B cell (primary cell): ENCODE data around the gene LSM6. TPM values are rescaled to one million over a fixed set of nuclear protein-coding genes. Genes with fewer than 3 reads are reported as not detected.

Experiments used
- ATAC-seq: fragments of 200-7000 bp; cut with Tn5 transposase; one replicate; pipeline ENCODE4 v1.10.0; 2021; ENCODE audit warnings: low read depth, mild to moderate bottlenecking, moderate number of reproducible peaks, moderate library complexity
- CTCF ChIA-PET: fragments of 350-600 bp; sonication (Branson Sonifier 250); formaldehyde crosslinking; loops from one replicate; lab custom pipeline; 2021; ENCODE audit warnings: antibody characterized with exemption, inconsistent platforms; lab: Charles Lee
- POLR2A ChIA-PET: fragments of 350-600 bp; sonication (Branson Sonifier 250); formaldehyde crosslinking; loops from one replicate; lab custom pipeline; 2021; ENCODE audit warnings: antibody characterized with exemption; lab: Charles Lee
- DNase-seq: peaks from one replicate; pipeline ENCODE4 v3.0.0; 2013
- H2AFZ ChIP-seq: 2 replicates; pipeline ENCODE4 v1.6.1; 2012; ENCODE audit warnings: mild to moderate bottlenecking, low read depth, low read length; ENCODE audit not compliant: insufficient read depth, poor library complexity, severe bottlenecking
- H3K27ac ChIP-seq, 2 donors: 1 replicate in 1 of 2; 2 replicates in 1 of 2; pipeline ENCODE4 v1.5.1; 2012 to 2013; ENCODE audit warnings: low read length in 2 of 2, mild to moderate bottlenecking in 2 of 2, moderate library complexity in 1 of 2
- H3K27me3 ChIP-seq, 4 experiments: fragments of 200-600 bp in 1 of 4; sonication (generic) in 1 of 4; replicated peaks in 1 of 4; 1 replicate in 2 of 4; 2 replicates in 2 of 4; pipeline versions ENCODE4 v1.6.1 to v1.7.0; 2013 to 2016; ENCODE audit warnings: low read length in 3 of 4, mild to moderate bottlenecking in 2 of 4, mixed read lengths in 1 of 4, moderate library complexity in 1 of 4; ENCODE audit not compliant: insufficient read depth in 4 of 4, control insufficient read depth in 3 of 4; ENCODE audit errors: control extremely low read depth in 1 of 4
- H3K36me3 ChIP-seq, 2 experiments: replicated peaks in 1 of 2; 1 replicate in 1 of 2; 2 replicates in 1 of 2; pipeline versions ENCODE4 v1.6.1 to v1.7.1; 2013; ENCODE audit warnings: low read length in 1 of 2; ENCODE audit not compliant: insufficient read depth in 2 of 2, control insufficient read depth in 1 of 2; ENCODE audit errors: control extremely low read depth in 1 of 2, extremely low read depth in 1 of 2
- H3K4me1 ChIP-seq, 2 donors: fragments of 200-600 bp in 1 of 2; sonication (generic) in 1 of 2; 1 replicate in 1 of 2; 2 replicates in 1 of 2; pipeline versions ENCODE4 v1.5.1 to v1.6.1; 2013 to 2017; ENCODE audit warnings: low read length in 2 of 2; ENCODE audit not compliant: control insufficient read depth in 2 of 2, insufficient read depth in 2 of 2
- H3K4me2 ChIP-seq: replicated peaks from 2 replicates; pipeline ENCODE3; 2012; ENCODE audit warnings: mild to moderate bottlenecking, low read depth, low read length; ENCODE audit not compliant: poor library complexity, severe bottlenecking
- H3K4me3 ChIP-seq, 5 experiments: fragments of 200-600 bp in 1 of 5; sonication (generic) in 1 of 5; 1 replicate in 3 of 5; 2 replicates in 2 of 5; pipeline versions ENCODE4 v1.5.1 to v1.7.0; 2011 to 2016; ENCODE audit warnings: low read length in 4 of 5, mild to moderate bottlenecking in 4 of 5, low read depth in 2 of 5, control low read depth in 1 of 5, moderate library complexity in 1 of 5; ENCODE audit not compliant: insufficient read depth in 1 of 5; ENCODE audit errors: control extremely low read depth in 1 of 5, extremely low read depth in 1 of 5
- H3K79me2 ChIP-seq: fragments of 200-600 bp; sonication (generic); one replicate; pipeline ENCODE4 v1.6.0; 2016; ENCODE audit warnings: low read length; ENCODE audit not compliant: control insufficient read depth, insufficient read depth
- H3K9ac ChIP-seq: fragments of 200-600 bp; sonication (generic); 2 replicates; pipeline ENCODE4 v1.6.1; 2017; ENCODE audit warnings: mild to moderate bottlenecking, low read length, moderate library complexity
- H3K9me3 ChIP-seq, 3 donors: one replicate each; pipeline versions ENCODE4 v1.6.1 to v1.7.1; 2013; ENCODE audit warnings: low read length in 2 of 3; ENCODE audit not compliant: control insufficient read depth in 2 of 3, insufficient read depth in 1 of 3; ENCODE audit errors: control extremely low read depth in 1 of 3
- H4K20me1 ChIP-seq: 2 replicates; pipeline ENCODE4 v1.6.0; 2012; ENCODE audit warnings: mild to moderate bottlenecking, low read length; ENCODE audit not compliant: insufficient read depth, control insufficient read depth, poor library complexity, severe bottlenecking
- H3K27ac Mint-ChIP-seq: one replicate; pipeline ENCODE4 v1.8.0; 2021; ENCODE audit warnings: mixed read lengths
- H3K27me3 Mint-ChIP-seq: one replicate; pipeline ENCODE4 v1.8.0; 2021; ENCODE audit warnings: mixed read lengths
- H3K4me1 Mint-ChIP-seq: one replicate; pipeline ENCODE4 v1.8.0; 2021; ENCODE audit warnings: mixed read lengths
- H3K4me3 Mint-ChIP-seq: one replicate; pipeline ENCODE4 v1.8.0; 2021; ENCODE audit warnings: mixed read lengths
- H3K9me3 Mint-ChIP-seq: one replicate; pipeline ENCODE4 v1.8.0; 2022; ENCODE audit warnings: mixed read lengths; ENCODE audit not compliant: insufficient read depth
- EZH2 ChIP-seq: IDR thresholded peaks from 2 replicates; pipeline ENCODE4 v1.6.1; 2012; ENCODE audit warnings: borderline replicate concordance, low read depth, mild to moderate bottlenecking, moderate library complexity, low read length; ENCODE audit not compliant: insufficient read depth, poor library complexity, severe bottlenecking
- WGBS: methylation state at CpG from one replicate; pipeline ENCODE4 v1.1.5; 2013; ENCODE audit warnings: missing lambda C conversion rate; ENCODE audit not compliant: insufficient coverage; 5-methylcytosine and 5-hydroxymethylcytosine counted together
- intact Hi-C: fragments of 100-400 bp; cut with micrococcal nuclease; formaldehyde crosslinking; loops from one replicate; pipeline ENCODE4 v1.10.0; 2022
- polyA plus RNA-seq: library from polyadenylated mRNA; depleted of rRNA; stranded (reverse); fragments of >200 nt; gene quantifications from 2 replicates; pipeline ENCODE4 v1.2.3, GENCODE V29; 2012
- total RNA-seq, 2 donors: library from RNA; stranded (reverse); fragments of 120-200 nt in 1 of 2; gene quantifications; 1 replicate in 1 of 2; 2 replicates in 1 of 2; pipeline versions ENCODE4 v1.2.3 to v1.2.4, GENCODE V29; 2013 to 2022
- TF ChIP-seq, protein P1 (sequence below): fragments of 200-600 bp; IDR thresholded peaks from one replicate; pipeline ENCODE4 v1.8.0; 2022; ENCODE audit warnings: antibody characterized with exemption, mild to moderate bottlenecking

The LSM6 gene
- total and polyA plus RNA-seq, 2 donors (not counting 1 experiment from before 2014, with no cell fraction given): 13.3 to 42.7 TPM

DNA sequence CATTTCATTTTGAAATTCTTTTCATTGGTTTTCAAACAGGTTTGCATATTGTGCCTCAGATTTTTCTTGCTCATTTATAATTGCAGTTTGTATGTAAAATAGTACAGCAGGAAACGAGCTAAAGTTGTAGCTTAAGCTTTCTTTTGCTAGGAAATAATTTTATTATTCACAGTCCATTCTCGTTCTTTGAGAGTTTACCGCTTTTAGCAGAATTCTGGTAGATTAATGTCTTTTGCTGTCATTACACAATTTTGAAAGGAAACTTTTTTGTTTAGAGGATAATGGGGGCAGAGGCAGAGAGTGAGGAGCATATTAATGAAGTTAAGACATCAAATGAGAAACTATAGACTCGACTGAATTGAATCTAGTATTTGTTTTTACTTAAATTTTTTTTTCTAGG, 10.5 kb downstream of the LSM6 start:
- TF ChIP-seq, protein P1, sequence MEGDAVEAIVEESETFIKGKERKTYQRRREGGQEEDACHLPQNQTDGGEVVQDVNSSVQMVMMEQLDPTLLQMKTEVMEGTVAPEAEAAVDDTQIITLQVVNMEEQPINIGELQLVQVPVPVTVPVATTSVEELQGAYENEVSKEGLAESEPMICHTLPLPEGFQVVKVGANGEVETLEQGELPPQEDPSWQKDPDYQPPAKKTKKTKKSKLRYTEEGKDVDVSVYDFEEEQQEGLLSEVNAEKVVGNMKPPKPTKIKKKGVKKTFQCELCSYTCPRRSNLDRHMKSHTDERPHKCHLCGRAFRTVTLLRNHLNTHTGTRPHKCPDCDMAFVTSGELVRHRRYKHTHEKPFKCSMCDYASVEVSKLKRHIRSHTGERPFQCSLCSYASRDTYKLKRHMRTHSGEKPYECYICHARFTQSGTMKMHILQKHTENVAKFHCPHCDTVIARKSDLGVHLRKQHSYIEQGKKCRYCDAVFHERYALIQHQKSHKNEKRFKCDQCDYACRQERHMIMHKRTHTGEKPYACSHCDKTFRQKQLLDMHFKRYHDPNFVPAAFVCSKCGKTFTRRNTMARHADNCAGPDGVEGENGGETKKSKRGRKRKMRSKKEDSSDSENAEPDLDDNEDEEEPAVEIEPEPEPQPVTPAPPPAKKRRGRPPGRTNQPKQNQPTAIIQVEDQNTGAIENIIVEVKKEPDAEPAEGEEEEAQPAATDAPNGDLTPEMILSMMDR: no peak
- no peak for TF ChIP-seq EZH2
- Histone ChIP-seq H3K79me2 (peaks cover 8% of the 10 kb centered on the region), H3K9me3 (no peaks in the 10 kb centered on the region), H3K4me1 (no peaks in the 10 kb centered on the region), H3K36me3 (peaks cover 30 to 70% of the 10 kb centered on the region in 2 experiments), H2AFZ (no peak overlapping the region), H3K27me3 (no peaks in the 10 kb centered on the region), H3K27ac (no peak overlapping the region), H3K4me2 (no peak overlapping the region), H3K9ac (no peak overlapping the region), H4K20me1 (peaks cover 3% of the 10 kb centered on the region), H3K4me3 (no peak overlapping the region)
- DNase-seq (no peak), ATAC-seq (no peak)
- ChIA-PET POLR2A (no interaction called here), CTCF (no interaction called here)
- no peaks in the 10 kb centered on the region for H3K27me3 Mint-ChIP-seq
- no peak overlapping the region for H3K4me3 Mint-ChIP-seq
- intact Hi-C loops: no loop called here
- peaks cover 11% of the 10 kb centered on the region for H3K4me1 Mint-ChIP-seq
- H3K27ac Mint-ChIP-seq: no peak overlapping the region
- WGBS: no CpG with 5 or more reads among the region's 4 CpGs
- H3K9me3 Mint-ChIP-seq: no peaks in the 10 kb centered on the region

DNA sequence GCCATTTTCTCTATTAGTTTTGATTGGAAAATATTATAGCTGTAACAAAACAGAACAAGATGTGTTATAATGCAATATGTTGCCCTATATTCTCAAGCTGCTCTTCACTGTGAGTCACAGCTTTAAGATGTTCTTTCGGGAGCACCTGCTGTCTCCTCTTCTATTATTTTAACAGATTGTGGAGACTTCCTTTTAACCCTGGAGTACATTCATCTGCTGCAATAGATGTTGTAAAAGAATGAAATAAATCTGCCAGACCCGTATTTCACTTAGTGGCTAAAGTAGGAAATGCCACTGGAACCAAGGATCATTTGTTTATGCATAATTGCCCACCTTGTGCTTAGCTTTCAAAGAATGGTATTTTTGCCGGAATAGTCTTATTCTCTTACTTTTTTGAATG, 11.1 kb downstream of the LSM6 start:
- ChIA-PET CTCF (no interaction called here), POLR2A (no interaction called here)
- Histone ChIP-seq H3K36me3 (peaks cover 30 to 75% of the 10 kb centered on the region in 2 experiments), H3K9ac (no peak overlapping the region), H3K79me2 (peaks cover 4% of the 10 kb centered on the region), H2AFZ (no peak overlapping the region), H3K9me3 (no peaks in the 10 kb centered on the region), H3K27me3 (no peaks in the 10 kb centered on the region), H3K4me3 (no peak overlapping the region), H3K4me2 (no peak overlapping the region), H4K20me1 (no peaks in the 10 kb centered on the region), H3K4me1 (no peaks in the 10 kb centered on the region), H3K27ac (no peak overlapping the region)
- Mint-ChIP-seq H3K27me3 (no peaks in the 10 kb centered on the region), H3K9me3 (no peaks in the 10 kb centered on the region), H3K4me3 (no peak overlapping the region), H3K4me1 (peaks cover 8% of the 10 kb centered on the region), H3K27ac (no peak overlapping the region)
- TF ChIP-seq, protein P1: no peak
- no peak for TF ChIP-seq EZH2
- intact Hi-C loops: no loop called here
- no peak for DNase-seq
- ATAC-seq: no peak
- WGBS: 90% methylated on average over 2 of the region's 3 CpGs
